Thyroid gland (tissue), 4 donors: ENCODE results near the gene IGFALS. TPM values are rescaled to one million over a fixed set of nuclear protein-coding genes. Genes with fewer than 3 reads are reported as not detected.

Experiments used
- DNase-seq, 2 donors: peaks; one replicate each; pipeline ENCODE4 v3.0.0-alpha.2; 2019
- H3K27ac ChIP-seq, 3 donors: fragments of 200-600 bp; sonication (generic); 1 replicate in 2 of 3; 2 replicates in 1 of 3; pipeline ENCODE4 v1.5.1; 2016 to 2019; ENCODE audit warnings: mild to moderate bottlenecking in 1 of 3, moderate library complexity in 1 of 3
- H3K27me3 ChIP-seq: fragments of 200-600 bp; sonication (generic); one replicate; pipeline ENCODE4 v1.5.1; 2019
- H3K36me3 ChIP-seq, 2 donors: fragments of 200-600 bp; sonication (generic); one replicate each; pipeline ENCODE4 v1.5.1; 2016 to 2019
- H3K4me1 ChIP-seq, 2 donors: fragments of 200-600 bp; sonication (generic); one replicate each; pipeline ENCODE4 v1.5.1; 2017 to 2019
- H3K4me3 ChIP-seq, 3 donors: fragments of 200-600 bp; sonication (generic); replicated peaks in 1 of 3; 1 replicate in 2 of 3; 2 replicates in 1 of 3; pipeline ENCODE4 v1.5.1; 2016; ENCODE audit warnings: mild to moderate bottlenecking in 1 of 3
- H3K9me3 ChIP-seq: fragments of 200-600 bp; sonication (generic); one replicate; pipeline ENCODE4 v1.5.1; 2017
- CTCF ChIP-seq, 6 experiments: fragments of 200-600 bp in 3 of 6; fragments of 450-650 bp in 3 of 6; sonication (generic) in 3 of 6; IDR thresholded peaks; one replicate each; pipeline ENCODE4 v1.5.1; 2016 to 2019; ENCODE audit warnings: antibody characterized with exemption in 6 of 6, mild to moderate bottlenecking in 2 of 6, inconsistent platforms in 1 of 6, moderate library complexity in 1 of 6
- POLR2A ChIP-seq, 2 donors: fragments of 450-650 bp; IDR thresholded peaks; one replicate each; pipeline ENCODE4 v1.6.1; 2017; ENCODE audit warnings: antibody characterized with exemption in 2 of 2, mild to moderate bottlenecking in 2 of 2, moderate library complexity in 1 of 2
- WGBS, 2 donors: methylation state at CpG; one replicate each; pipeline ENCODE4 v1.1.5; 2017; 5-methylcytosine and 5-hydroxymethylcytosine counted together
- intact Hi-C: fragments of 100-400 bp; cut with DNase I; formaldehyde crosslinking; loops from one replicate; pipeline ENCODE4 v1.15.1; 2023
- total RNA-seq, 4 donors: library from RNA; depleted of rRNA; stranded (reverse); fragments of >200 nt; gene quantifications; one replicate each; pipeline ENCODE4 v1.2.3, GENCODE V29; 2016

The IGFALS gene
- total RNA-seq, 4 donors from 2014 or later: 0.13 to 4.2 (median 1.8) TPM

GRCh38 chr16:1818873-1819525 lies 25.5 kb upstream of the IGFALS start:
- Histone ChIP-seq H3K4me1 (peaks cover 0 to 3% of the 10 kb centered on the region in 2 donors), H3K36me3 (peaks cover 34 to 53% of the 10 kb centered on the region in 2 donors), H3K4me3 (no peak overlapping the region), H3K27me3 (no peaks in the 10 kb centered on the region), H3K9me3 (no peaks in the 10 kb centered on the region), H3K27ac (no peak overlapping the region)
- no peak for DNase-seq
- TF ChIP-seq POLR2A (IDR thresholded peaks at IDR 0.05): no peak
- TF ChIP-seq CTCF (IDR thresholded peaks at IDR 0.05): no peak
- 93 to 95% methylated on average over 23 to 34 of the region's 35 CpGs for WGBS, 2 donors
- intact Hi-C loops: no loop called here

- TF ChIP-seq POLR2A (IDR thresholded peaks at IDR 0.05): no peak
- no peak for TF ChIP-seq CTCF (IDR thresholded peaks at IDR 0.05)
- no peak for DNase-seq
- 93 to 96% methylated on average over 15 to 17 of the region's 27 CpGs for WGBS, 2 donors
- intact Hi-C loops: no loop called here
- peaks cover 34 to 53% of the 10 kb centered on the region in 2 donors for H3K36me3 ChIP-seq
- no peaks in the 10 kb centered on the region for H3K4me1 ChIP-seq
- H3K27ac ChIP-seq: no peak overlapping the region
- H3K9me3 ChIP-seq: no peaks in the 10 kb centered on the region
- no peaks in the 10 kb centered on the region for H3K27me3 ChIP-seq
- H3K4me3 ChIP-seq: no peak overlapping the region
These were observed 24.8 kb upstream of the IGFALS start for GRCh38 chr16:1818204-1818872.

GRCh38 chr16:1817716-1818115 lies 24.2 kb upstream of the IGFALS start:
- Histone ChIP-seq H3K27me3 (no peaks in the 10 kb centered on the region), H3K4me3 (no peak overlapping the region), H3K4me1 (no peaks in the 10 kb centered on the region), H3K36me3 (peaks cover 34 to 53% of the 10 kb centered on the region in 2 donors), H3K27ac (no peak overlapping the region), H3K9me3 (no peaks in the 10 kb centered on the region)
- 92% methylated on average over 15 to 16 of the region's 17 CpGs for WGBS, 2 donors
- TF ChIP-seq CTCF (IDR thresholded peaks at IDR 0.05): no peak
- no peak for TF ChIP-seq POLR2A (IDR thresholded peaks at IDR 0.05)
- intact Hi-C loops: no loop called here
- no peak for DNase-seq

GRCh38 chr16:1817276-1817589 lies 23.7 kb upstream of the IGFALS start:
- Histone ChIP-seq H3K9me3 (no peaks in the 10 kb centered on the region), H3K36me3 (peaks cover 30 to 50% of the 10 kb centered on the region in 2 donors), H3K4me1 (no peaks in the 10 kb centered on the region), H3K27ac (no peak overlapping the region), H3K27me3 (no peaks in the 10 kb centered on the region), H3K4me3 (no peak overlapping the region)
- no peak for DNase-seq
- intact Hi-C loops: no loop called here
- TF ChIP-seq POLR2A (IDR thresholded peaks at IDR 0.05): no peak
- TF ChIP-seq CTCF (IDR thresholded peaks at IDR 0.05): no peak
- WGBS, 2 donors: 89 to 91% methylated on average over 8 to 9 of the region's 9 CpGs
